Hepatocyte (in vitro differentiated cells): ENCODE measurements around the gene KIF5B.

Source experiments
- EZH2 ChIP-seq: fragments of 200-600 bp; sonication (generic); IDR thresholded peaks from 2 replicates; pipeline ENCODE4 v1.6.1; 2016; ENCODE audit warnings: antibody characterized with exemption, mild to moderate bottlenecking, borderline replicate concordance
- EZH2phosphoT487 ChIP-seq: fragments of 200-600 bp; sonication (generic); IDR thresholded peaks from one replicate; pipeline ENCODE4 v1.6.1; 2018; ENCODE audit warnings: antibody characterized with exemption, mild to moderate bottlenecking, low read depth, moderate library complexity; ENCODE audit not compliant: unreplicated experiment, severe bottlenecking
- TF ChIP-seq, protein P1 (sequence below): fragments of 200-600 bp; sonication (generic); IDR thresholded peaks from 2 replicates; pipeline ENCODE4 v1.5.1; 2016; ENCODE audit warnings: antibody characterized with exemption, mild to moderate bottlenecking; ENCODE audit not compliant: poor library complexity

DNA sequence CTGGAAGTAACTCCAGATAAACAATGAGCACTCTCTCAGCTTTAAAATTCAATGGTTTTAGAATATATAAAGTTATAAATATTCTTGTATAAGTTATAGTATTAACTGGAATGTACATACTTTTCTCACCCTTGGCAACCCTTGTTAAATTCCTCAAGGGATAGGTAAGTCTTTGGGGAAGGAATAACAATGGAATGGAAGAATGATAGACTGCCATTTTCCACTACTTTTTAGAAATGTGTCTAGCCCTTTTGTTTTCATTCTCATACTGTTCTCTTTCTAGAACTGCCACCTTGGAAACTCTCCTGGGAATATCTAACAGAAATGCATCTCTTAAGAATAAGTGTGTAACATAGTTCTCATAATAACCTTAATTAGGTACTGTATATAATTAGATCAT lies 8.3 kb downstream of the KIF5B start:
- TF ChIP-seq EZH2 (no peak), EZH2phosphoT487 (no peak)
- TF ChIP-seq, protein P1, sequence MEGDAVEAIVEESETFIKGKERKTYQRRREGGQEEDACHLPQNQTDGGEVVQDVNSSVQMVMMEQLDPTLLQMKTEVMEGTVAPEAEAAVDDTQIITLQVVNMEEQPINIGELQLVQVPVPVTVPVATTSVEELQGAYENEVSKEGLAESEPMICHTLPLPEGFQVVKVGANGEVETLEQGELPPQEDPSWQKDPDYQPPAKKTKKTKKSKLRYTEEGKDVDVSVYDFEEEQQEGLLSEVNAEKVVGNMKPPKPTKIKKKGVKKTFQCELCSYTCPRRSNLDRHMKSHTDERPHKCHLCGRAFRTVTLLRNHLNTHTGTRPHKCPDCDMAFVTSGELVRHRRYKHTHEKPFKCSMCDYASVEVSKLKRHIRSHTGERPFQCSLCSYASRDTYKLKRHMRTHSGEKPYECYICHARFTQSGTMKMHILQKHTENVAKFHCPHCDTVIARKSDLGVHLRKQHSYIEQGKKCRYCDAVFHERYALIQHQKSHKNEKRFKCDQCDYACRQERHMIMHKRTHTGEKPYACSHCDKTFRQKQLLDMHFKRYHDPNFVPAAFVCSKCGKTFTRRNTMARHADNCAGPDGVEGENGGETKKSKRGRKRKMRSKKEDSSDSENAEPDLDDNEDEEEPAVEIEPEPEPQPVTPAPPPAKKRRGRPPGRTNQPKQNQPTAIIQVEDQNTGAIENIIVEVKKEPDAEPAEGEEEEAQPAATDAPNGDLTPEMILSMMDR, result no peak
